ENCODE measurements around the gene ENTR1.

The ENTR1 gene, protein sequence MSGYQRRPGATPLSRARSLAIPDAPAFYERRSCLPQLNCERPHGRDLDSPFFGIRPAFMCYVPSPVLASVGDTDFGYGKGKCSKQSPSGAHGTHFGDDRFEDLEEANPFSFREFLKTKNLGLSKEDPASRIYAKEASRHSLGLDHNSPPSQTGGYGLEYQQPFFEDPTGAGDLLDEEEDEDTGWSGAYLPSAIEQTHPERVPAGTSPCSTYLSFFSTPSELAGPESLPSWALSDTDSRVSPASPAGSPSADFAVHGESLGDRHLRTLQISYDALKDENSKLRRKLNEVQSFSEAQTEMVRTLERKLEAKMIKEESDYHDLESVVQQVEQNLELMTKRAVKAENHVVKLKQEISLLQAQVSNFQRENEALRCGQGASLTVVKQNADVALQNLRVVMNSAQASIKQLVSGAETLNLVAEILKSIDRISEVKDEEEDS

DNA sequence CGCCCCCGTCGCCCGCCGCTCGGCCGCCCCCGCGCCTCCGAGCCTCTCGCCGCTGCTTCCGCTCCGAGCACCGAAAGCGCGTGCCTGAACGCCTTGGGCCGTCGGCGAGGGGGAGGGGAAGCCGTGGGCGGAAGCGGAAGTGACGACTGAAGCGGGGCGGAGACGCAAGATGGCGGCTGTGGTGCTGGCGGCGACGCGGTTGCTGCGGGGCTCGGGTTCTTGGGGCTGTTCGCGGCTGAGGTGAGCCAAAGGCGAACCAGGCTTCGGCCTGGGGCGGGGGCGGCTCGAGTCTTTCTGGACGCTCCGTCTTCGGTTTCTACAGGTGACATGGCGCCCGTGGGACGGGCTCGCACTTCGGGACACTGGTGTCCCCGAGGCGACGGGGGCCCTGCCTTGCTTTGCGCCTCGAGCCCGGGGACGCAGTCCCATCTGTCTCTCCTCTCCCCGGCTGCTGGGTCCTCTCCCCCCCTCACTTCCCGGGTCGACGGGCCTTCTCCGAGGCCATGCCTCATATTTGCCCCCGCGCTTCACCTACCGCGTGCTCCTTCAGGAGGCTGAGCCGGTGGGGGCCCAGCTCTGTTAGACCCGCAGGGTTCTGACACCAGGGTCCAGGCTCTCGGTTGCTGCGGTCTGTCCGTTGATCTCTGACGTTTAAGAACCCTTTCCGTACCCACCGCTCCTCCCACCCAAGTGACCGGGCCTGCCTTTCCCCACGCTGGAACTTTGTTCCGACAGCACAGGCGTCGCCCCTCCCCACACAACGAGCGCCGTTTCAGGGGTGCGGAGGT is at the start of gene ENTR1, which contains the start of gene PMPCA:
Gene ENTR1 (minus strand): TSS at position 115 of the 788 bp plus-strand sequence. CDS start 217 bp downstream, outside the sequence.
Gene PMPCA (plus strand): TSS at position 159 of the 788 bp plus-strand sequence. CDS start 11 bp downstream, at position 170.
- H3K36me3 Mint-ChIP-seq, result peaks cover 13% of the 10 kb centered on the region
- no peaks in the 10 kb centered on the region for H3K9me3 Mint-ChIP-seq (ENCODE audit: low read depth)
- peak within 1 kb of the TSS; percentile 96 for H3K27ac Mint-ChIP-seq

DNA sequence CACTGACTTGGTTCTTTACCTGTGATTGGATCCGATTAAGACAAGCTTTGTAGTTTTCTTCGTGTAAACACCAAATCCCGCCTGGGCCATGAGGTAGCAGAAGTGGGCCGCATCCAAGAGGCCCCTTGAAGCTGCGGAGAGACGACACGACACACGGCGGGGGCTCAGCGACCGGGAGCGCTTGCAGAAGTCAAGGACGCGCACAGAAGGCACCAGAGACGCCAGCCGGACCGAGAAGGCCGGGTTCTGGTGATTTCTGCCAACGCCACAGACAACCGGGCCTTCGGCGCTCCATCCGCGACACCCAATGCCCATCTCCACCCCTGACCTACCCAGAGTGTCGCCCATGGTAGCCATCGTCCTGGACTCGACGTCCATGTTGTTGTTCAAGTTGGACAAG is 49.0 kb upstream of the ENTR1 start:
- Mint-ChIP-seq H3K36me3 (no peaks in the 10 kb centered on the region), H3K4me3 (no peak overlapping the region), H3K27ac (no peak overlapping the region), H3K4me1 (ENCODE audit: low read depth) (no peaks in the 10 kb centered on the region), H3K27me3 (no peaks in the 10 kb centered on the region), H3K9me3 (ENCODE audit: low read depth) (no peaks in the 10 kb centered on the region)

More for the DNA sequence above, at the start of gene ENTR1, which contains the start of gene PMPCA:
- Mint-ChIP-seq H3K27me3 (no peaks in the 10 kb centered on the region), H3K4me1 (ENCODE audit: low read depth) (peaks cover 44% of the 10 kb centered on the region), H3K4me3 (peak within 1 kb of the TSS; percentile 97)

DNA sequence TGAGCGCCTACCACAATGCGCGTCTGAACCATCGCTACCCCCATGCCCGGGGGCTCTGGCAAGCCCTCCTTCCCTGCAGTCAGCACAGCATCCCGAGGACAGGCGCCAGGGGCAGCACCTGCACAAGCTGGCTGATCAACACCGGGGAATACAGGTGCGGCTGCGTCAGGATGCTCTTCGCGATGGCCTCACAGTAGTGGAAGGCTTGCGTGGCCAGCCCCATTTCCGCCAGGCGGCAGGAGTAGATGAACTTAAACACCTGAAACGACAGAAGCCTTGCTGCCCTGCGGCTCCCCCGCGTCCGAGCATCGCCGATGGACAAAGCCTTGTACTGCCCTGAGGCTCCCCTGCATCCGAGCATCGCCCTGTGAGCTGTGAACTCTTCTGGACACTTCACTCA is 46.9 kb upstream of the ENTR1 start:
- H3K27ac Mint-ChIP-seq, result no peak overlapping the region
- no peaks in the 10 kb centered on the region for H3K27me3 Mint-ChIP-seq
- no peaks in the 10 kb centered on the region for H3K36me3 Mint-ChIP-seq
- H3K4me1 Mint-ChIP-seq (ENCODE audit: low read depth), result no peaks in the 10 kb centered on the region
- no peaks in the 10 kb centered on the region for H3K9me3 Mint-ChIP-seq (ENCODE audit: low read depth)
- no peak overlapping the region for H3K4me3 Mint-ChIP-seq

DNA sequence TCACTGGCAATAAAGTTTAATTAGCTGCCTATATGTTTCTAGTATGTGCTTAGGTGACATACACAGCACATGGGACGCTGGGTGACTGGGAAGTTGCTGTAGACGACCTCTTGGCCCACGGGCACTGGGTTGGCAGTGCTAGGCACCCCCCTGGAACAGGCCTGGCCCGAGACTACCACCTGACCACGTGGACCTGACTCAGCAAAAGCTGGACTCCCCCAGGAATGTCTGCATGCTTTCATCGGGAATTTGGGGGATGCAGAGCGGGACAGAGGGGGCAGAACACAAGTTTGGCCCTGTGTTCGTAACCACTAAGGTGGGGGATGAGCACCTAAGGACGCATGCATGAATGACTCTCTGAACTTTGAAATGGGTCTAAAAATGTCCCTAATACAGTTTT is 45.8 kb upstream of the ENTR1 start:
- H3K36me3 Mint-ChIP-seq, result no peaks in the 10 kb centered on the region
- no peaks in the 10 kb centered on the region for H3K9me3 Mint-ChIP-seq (ENCODE audit: low read depth)
- H3K4me3 Mint-ChIP-seq, result no peak overlapping the region
- H3K4me1 Mint-ChIP-seq (ENCODE audit: low read depth), result no peaks in the 10 kb centered on the region
- no peaks in the 10 kb centered on the region for H3K27me3 Mint-ChIP-seq
- no peak overlapping the region for H3K27ac Mint-ChIP-seq

DNA sequence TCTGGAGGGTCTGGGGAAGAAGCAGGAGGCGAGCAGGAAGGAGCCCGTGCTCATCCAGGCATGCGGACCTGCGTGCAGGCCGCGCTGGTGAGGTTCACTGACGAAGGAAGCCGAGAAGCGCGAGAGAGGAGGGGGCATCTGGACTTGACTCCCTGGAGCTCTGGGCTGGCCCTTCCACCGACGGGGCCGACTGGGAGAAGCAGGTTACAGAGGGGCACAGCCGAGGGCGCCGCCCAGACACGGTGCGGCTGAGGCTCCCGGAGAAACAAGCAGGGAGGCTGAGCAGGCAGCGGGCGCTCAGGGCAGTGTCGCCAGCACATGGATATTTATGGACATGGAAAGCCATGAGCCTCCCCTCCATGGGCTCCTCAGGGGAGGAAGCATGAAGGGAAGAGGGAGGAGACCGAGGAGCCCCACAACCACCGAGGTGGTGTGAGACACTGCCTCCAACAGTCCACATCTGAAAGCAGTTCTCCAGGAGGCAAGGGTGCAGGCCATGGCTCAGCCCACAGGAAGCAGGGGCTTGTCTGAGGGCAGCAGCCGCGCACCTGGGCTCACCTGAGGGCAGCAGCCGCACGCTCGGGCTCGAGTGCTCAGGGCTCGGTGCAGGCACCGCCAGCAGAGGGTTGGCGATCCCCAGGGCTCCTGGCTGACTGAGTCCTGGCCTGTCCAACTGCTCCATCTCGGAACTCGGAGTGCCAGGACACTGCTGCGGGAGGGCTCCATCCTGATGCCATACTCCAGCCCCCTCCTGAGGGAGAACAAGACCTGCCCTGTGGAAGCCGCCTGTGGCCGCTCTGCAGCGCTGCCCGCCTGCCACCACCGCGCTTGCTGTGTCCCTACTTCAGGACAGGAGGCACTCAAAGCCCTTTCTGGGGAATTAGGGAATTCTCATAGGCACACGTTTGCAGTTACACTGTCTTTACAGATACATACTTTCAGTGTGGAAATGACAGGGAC is 44.9 kb upstream of the ENTR1 start:
- Mint-ChIP-seq H3K27me3 (no peaks in the 10 kb centered on the region), H3K4me3 (no peak overlapping the region), H3K9me3 (ENCODE audit: low read depth) (no peaks in the 10 kb centered on the region), H3K4me1 (ENCODE audit: low read depth) (no peaks in the 10 kb centered on the region), H3K27ac (no peak overlapping the region), H3K36me3 (no peaks in the 10 kb centered on the region)

DNA sequence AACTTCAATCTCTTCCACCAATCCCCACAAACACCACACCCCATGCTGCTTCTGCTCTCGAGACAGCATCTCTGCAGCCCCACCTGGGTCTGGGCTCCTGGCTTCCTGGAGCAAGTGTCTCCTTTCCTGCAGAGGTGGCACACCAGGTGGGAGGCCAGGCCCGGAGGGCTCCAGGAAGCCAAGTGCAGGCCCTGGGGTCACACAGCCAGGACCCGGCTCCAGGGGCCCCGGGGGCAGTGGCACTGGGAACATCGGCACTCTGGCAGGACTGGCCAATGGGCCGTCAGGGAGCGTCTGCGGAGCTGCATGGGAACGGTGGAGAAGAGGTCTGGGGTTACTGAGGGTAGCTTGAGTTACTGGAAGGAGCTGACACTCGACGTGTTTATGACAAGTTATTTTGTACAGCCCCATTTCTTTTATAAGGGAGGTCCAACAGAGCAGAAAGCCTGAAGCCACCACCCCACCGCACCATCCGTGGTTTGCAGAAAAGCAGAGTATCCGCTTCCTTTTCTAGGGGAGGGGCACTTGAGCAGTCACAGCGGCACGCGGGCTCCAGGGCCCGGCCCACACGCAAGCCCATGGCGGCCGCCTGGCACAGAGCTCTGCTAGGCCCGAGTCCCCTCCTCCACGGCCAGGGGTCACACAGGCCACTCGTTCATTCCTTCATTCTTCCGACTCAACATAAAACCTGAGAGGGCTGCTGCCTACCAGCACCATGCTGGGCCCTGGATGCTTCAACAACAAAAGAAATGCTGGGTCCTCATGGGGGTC is 43.8 kb upstream of the ENTR1 start:
- H3K36me3 Mint-ChIP-seq, result no peaks in the 10 kb centered on the region
- H3K9me3 Mint-ChIP-seq (ENCODE audit: low read depth), result no peaks in the 10 kb centered on the region
- no peaks in the 10 kb centered on the region for H3K27me3 Mint-ChIP-seq
- H3K27ac Mint-ChIP-seq, result peak overlapping the region; percentile 55
- H3K4me1 Mint-ChIP-seq (ENCODE audit: low read depth), result no peaks in the 10 kb centered on the region
- H3K4me3 Mint-ChIP-seq, result no peak overlapping the region

DNA sequence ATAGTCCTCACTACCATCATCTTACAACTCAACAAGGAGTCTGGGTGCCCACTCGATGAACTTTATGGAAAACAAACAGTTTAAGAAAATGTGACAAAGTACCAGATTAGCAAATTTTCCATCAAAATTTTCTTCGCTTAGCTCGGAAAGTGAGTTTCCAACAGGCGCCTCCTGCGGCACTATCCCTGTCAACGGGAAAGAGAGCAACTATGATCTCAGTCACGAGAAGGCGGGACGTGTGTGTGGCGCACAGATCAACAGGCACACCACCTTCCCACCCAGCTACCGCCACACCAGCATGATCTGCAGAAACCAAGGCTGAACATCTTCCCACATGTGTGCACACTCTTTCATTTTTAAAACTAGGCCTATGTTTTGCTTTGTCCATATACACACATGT is 42.9 kb upstream of the ENTR1 start:
- Mint-ChIP-seq H3K9me3 (ENCODE audit: low read depth) (no peaks in the 10 kb centered on the region), H3K27me3 (no peaks in the 10 kb centered on the region), H3K36me3 (no peaks in the 10 kb centered on the region), H3K4me3 (no peak overlapping the region), H3K4me1 (ENCODE audit: low read depth) (no peaks in the 10 kb centered on the region), H3K27ac (peak overlapping the region; percentile 55)

DNA sequence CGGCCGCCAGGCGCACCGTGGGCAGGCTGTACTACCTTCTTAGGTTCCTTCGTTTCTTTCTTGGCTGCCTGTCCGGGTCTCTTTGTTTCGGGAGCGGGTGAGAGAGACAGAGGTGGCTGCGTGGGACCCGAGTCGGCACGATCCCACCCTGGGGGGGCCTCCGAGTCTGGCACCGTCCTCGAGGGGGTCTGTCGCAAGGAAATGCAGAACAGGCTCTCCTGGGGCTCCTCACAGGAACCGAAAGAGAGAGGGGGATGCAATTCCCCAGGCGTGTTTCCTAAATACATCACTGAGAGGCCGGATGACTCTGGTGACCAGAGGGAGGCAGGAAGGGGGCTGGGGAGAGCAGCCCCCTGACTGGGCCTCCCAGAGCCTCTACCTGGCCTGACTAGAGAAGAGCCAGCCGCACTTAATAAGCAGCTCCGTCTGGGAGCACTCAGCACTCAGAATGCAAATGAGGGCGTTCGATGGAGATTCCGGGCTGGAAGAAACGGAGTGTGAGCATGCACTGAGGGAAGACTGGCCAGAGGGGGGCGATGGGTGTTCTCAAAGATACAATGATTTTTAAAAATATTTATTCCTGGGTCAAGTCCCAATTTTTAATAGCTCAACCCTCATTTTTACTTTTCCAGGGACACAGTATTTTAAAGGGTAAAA is 40.9 kb upstream of the ENTR1 start:
- H3K27me3 Mint-ChIP-seq, result no peaks in the 10 kb centered on the region
- no peaks in the 10 kb centered on the region for H3K36me3 Mint-ChIP-seq
- H3K27ac Mint-ChIP-seq, result no peak overlapping the region
- H3K4me1 Mint-ChIP-seq (ENCODE audit: low read depth), result no peaks in the 10 kb centered on the region
- no peak overlapping the region for H3K4me3 Mint-ChIP-seq
- no peaks in the 10 kb centered on the region for H3K9me3 Mint-ChIP-seq (ENCODE audit: low read depth)

DNA sequence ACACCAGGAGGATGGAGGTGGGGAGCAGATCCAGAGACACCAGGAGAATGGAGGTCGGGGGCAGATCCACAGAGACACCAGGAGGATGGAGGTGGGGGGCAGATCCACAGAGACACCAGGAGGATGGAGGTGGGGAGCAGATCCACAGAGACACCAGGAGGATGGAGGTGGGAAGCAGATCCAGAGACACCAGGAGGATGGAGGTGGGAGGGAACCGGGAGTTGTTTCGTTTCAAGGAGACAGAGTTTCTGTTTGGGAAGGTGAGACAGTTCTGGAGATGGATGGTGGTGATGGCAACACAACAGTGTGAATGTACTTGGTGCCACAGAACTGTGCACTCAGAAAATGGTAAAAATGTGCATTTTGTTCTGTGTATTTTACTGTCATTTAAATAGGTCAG is 38.2 kb upstream of the ENTR1 start:
- Mint-ChIP-seq H3K36me3 (no peaks in the 10 kb centered on the region), H3K27me3 (no peaks in the 10 kb centered on the region), H3K9me3 (ENCODE audit: low read depth) (no peaks in the 10 kb centered on the region), H3K27ac (no peak overlapping the region), H3K4me1 (ENCODE audit: low read depth) (no peaks in the 10 kb centered on the region), H3K4me3 (no peak overlapping the region)

DNA sequence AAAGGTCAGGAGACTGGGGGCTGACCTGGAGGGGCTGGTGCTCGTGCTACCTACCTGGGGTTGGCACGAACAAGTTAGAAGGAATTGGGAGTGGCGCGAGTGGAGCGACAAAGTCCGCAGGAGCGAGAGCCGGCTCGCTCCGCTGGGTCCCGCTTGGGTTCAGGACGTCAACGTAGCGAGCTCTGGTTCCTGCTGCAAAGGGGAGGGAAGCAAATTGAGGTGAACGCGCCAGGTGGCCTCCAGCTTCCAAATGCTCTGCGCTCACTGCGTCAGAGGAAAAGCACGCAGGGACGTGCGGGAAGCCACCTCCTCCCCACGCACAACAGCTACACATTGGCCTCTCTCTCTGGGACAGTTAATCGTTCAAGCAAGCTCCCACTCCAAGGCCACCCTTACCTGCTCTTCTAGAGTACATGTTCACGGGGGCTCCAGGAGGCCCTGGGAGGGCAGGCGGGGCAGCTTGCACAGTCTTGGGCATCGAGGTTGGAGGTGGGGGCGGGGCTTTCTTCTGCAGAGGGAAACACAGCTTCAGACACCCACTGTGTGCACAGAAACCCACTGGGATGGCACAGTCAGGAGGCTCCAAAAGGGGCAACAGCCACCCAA is 36.9 kb upstream of the ENTR1 start:
- Mint-ChIP-seq H3K27me3 (no peaks in the 10 kb centered on the region), H3K27ac (no peak overlapping the region), H3K36me3 (no peaks in the 10 kb centered on the region)

DNA sequence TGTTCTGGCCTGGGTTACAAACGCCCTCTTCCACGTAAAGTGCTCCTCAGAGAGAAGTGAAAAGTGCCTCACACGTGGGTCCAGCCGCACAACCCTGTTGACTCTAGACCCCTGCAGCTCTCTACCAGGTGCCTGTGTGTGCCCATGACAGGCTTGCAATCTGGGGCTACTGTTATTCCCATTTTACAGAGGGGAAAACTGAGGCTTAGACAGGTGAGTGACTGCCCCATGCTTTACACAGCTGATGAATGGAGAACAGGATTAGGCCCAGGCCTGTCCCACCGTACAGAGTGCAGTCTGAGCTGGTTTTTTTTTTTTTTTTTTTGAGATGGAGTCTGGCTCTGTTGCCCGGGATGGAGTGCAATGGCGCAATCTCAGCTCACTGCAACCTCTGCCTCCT is 35.4 kb upstream of the ENTR1 start:
- Mint-ChIP-seq H3K27me3 (no peaks in the 10 kb centered on the region), H3K36me3 (no peaks in the 10 kb centered on the region), H3K27ac (no peak overlapping the region), H3K9me3 (ENCODE audit: low read depth) (no peaks in the 10 kb centered on the region), H3K4me1 (ENCODE audit: low read depth) (no peaks in the 10 kb centered on the region), H3K4me3 (no peak overlapping the region)

More for the DNA sequence above, 36.9 kb upstream of the ENTR1 start:
- no peak overlapping the region for H3K4me3 Mint-ChIP-seq
- no peaks in the 10 kb centered on the region for H3K9me3 Mint-ChIP-seq (ENCODE audit: low read depth)
- H3K4me1 Mint-ChIP-seq (ENCODE audit: low read depth), result no peaks in the 10 kb centered on the region

DNA sequence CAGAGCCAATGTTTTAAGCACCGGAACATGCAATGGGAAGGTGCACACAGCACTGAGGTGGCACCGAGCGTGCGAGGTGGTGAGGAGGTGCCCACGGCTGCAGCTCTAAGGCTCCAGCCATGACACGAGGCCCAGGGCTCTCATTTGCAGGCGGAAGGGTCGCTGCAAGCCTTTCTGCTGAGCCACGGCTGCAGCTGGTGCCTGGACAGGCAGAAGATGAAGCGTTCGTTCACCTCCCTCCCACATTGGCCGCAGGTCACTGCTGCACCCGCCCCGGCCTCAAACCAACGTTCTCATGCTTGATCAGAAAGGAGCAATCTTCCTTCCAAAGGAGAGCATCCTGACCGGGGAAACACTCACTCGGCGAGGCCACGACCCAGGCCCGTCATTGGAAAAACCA is 33.7 kb upstream of the ENTR1 start:
- Mint-ChIP-seq H3K9me3 (ENCODE audit: low read depth) (no peaks in the 10 kb centered on the region), H3K36me3 (no peaks in the 10 kb centered on the region), H3K4me1 (ENCODE audit: low read depth) (no peaks in the 10 kb centered on the region), H3K27ac (no peak overlapping the region), H3K4me3 (no peak overlapping the region), H3K27me3 (no peaks in the 10 kb centered on the region)

DNA sequence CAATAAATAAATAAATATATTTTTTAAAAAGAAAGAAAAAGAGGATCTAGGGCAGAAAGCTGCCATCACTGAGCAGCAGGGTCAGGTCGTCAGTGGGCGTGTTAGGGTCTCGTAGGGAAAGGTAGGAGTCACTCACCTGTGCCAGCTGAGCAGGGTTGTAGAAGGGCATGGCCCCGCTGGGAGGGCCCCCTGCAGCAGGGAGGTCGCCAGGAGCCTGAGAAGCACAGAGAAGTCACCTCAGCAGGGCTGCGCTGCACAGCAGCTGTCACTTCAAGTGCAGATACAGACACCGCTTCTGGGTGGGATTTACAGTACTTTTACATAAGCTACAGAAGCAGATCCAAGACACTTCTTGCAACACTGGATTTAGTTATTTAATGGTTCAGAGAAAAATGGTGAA is 33.3 kb upstream of the ENTR1 start:
- Mint-ChIP-seq H3K27me3 (no peaks in the 10 kb centered on the region), H3K4me1 (ENCODE audit: low read depth) (no peaks in the 10 kb centered on the region), H3K27ac (no peak overlapping the region), H3K9me3 (ENCODE audit: low read depth) (no peaks in the 10 kb centered on the region), H3K36me3 (no peaks in the 10 kb centered on the region), H3K4me3 (no peak overlapping the region)
